GM21576 (cell line): ENCODE data around the gene ANKRD17.

ENCODE experiments used
- ATAC-seq: cut with Tn5 transposase; IDR thresholded peaks from one replicate; pipeline ENCODE4 v1.9.1; 2021; ENCODE audit warnings: mild to moderate bottlenecking, moderate library complexity; ENCODE audit not compliant: unreplicated experiment

ANKRD17 gene

GRCh38 chr4:73066928-73067327 lies 191.7 kb downstream of the ANKRD17 start:
- ATAC-seq, result no peak

GRCh38 chr4:73066445-73066844 lies 192.2 kb downstream of the ANKRD17 start:
- no peak for ATAC-seq

GRCh38 chr4:73064536-73064935 lies 194.1 kb downstream of the ANKRD17 start:
- ATAC-seq, result no peak

- peak; percentile 96 for ATAC-seq
Measured at GRCh38 chr4:73055241-73055897, 203.2 kb downstream of the ANKRD17 start.

GRCh38 chr4:73053974-73054480 lies 204.6 kb downstream of the ANKRD17 start:
- no peak for ATAC-seq

DNA sequence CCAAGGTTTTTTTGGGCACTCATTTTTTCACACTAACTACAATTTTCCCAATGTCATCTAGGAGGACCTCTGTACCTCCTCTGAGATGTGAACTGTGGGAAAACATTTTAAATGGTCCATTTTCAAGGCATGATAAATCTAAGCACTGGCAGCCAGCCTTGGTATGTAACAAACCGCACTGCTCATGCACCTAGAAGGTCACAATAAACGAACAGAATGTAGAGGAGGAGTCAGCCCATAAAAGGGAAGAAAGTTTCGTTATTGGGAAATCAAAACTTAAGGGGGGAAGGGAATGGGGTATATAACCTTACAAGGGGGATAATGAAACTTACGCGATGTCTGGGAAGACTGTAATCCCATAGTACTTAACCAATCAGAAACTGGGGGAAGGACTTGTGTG lies 205.5 kb downstream of the ANKRD17 start:
- ATAC-seq, result no peak

DNA sequence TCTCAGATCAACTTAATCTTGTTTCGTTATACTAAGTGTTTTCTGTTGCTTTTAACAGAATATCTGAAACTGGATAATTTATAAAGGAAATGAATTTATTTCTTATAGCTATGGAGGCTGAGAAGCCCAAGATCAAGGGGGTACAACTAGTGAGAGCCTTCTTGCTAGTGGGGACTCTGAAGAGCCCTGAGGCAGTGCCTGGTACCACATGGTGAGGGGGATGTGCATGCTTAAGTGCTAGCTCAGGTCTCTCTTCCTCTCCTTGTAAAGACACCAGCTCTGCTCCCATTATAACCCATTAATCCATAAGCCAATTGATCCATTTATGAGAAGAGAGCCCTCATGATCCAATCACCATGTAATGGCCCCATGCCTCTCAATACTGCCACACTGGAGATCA lies 207.0 kb downstream of the ANKRD17 start:
- ATAC-seq, result no peak

GRCh38 chr4:73045879-73046278 lies 212.7 kb downstream of the ANKRD17 start:
- no peak for ATAC-seq

DNA sequence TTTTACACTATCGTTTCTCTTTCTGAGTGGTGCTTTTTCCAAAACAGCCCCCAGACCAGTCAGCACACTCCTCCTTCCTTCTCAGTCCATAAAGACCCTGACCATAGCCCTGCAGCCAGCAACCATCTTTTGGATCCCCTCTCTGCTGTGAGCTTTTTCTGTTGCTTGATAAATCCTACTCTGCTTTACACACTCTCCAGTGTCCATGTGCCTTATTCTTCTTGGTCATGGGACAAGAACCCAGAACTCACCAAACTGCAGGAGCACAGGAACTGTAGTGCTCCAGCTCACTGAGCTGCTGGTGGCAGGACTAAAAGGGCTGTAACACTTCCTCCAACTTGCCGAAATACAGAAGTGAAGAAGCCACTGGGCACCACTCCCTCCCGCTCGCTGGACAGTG lies 221.5 kb downstream of the ANKRD17 start:
- no peak for ATAC-seq

DNA sequence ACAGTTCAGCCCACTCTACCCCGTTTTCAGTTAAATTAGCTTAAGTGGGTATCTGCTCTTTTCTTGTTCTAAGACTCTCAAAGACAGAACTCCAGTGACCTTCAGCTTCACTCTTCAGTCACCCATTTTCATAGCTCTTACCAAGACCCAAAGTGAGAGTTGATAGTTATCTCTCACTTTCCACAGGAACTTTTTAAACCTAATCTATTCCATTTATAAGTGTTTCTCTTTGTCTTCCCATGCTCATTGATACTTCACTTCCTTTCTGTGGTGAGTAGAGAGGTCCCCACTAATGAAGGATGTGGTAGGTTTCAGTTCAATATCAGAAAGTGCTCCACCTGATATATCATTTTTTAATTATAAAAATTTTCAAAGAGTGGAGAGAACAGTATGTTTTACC lies 222.5 kb downstream of the ANKRD17 start:
- ATAC-seq, result no peak

DNA sequence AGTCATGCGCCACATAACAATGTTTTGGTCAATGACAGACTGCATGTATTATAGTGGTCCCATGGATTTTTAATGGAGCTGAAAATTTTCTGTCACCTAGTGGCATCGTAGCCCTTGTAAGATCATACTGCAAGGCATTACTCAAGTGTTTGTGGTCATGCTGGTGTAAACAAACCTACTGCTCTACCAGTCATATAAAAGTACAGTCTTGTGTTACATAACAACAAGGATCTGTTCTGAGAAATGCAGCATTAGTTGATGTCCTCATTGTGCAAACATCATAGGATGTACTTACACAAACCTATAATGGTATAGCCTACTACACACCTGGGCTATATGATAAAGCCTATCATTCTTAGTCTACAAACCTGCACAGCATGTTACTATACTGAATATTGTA lies 223.7 kb downstream of the ANKRD17 start:
- ATAC-seq, result no peak

DNA sequence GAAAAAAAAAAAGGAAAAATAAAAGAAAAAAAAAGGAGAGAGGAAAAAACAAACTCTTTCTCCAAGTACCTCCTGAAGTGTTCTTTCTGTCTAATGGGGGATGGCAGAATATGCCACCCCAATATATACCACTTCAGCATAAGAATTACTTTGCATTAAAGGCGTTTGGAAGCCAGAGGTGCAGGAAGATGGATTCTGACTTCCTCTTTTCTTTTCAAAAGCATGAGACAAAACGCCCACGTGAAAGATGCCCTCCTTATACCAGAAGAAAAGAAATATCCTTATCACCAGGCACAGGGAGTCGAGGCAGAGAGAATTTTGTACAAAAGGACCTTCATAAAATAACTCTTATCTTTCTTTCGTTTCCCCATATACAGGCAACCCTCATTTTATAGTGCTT lies 230.0 kb downstream of the ANKRD17 start:
- no peak for ATAC-seq
